Activated CD8-positive, alpha-beta T cell treated with anti-CD3 and anti-CD28 coated beads, Interleukin-2, amount 10 ng/mL, durations not matched to agents 7 days and 5 days (primary cell): Measurements from ENCODE around the gene KREMEN1. TPM values are rescaled to one million over a fixed set of nuclear protein-coding genes. Genes with fewer than 3 reads are reported as not detected.

Experiments used
- ATAC-seq: fragments of 150-1000 bp; cut with Tn5 transposase; one replicate; pipeline ENCODE4 v1.10.0; 2021; ENCODE audit warnings: moderate library complexity
- CTCF ChIA-PET: fragments of 350-600 bp; sonication (Branson Sonifier 250); formaldehyde crosslinking; loops from one replicate; lab custom pipeline; 2021; ENCODE audit warnings: antibody characterized with exemption; lab: Charles Lee
- POLR2A ChIA-PET: fragments of 350-600 bp; sonication (Branson Sonifier 250); formaldehyde crosslinking; loops from one replicate; lab custom pipeline; 2021; ENCODE audit warnings: antibody characterized with exemption; lab: Charles Lee
- DNase-seq: peaks from one replicate; pipeline ENCODE4 v3.0.0-alpha.2; 2020
- H3K27ac Mint-ChIP-seq: one replicate; pipeline ENCODE4 v1.8.0; 2021; ENCODE audit warnings: mild to moderate bottlenecking, mixed read lengths
- H3K27me3 Mint-ChIP-seq: one replicate; pipeline ENCODE4 v1.8.0; 2021; ENCODE audit warnings: low read depth, mixed read lengths
- H3K36me3 Mint-ChIP-seq: one replicate; pipeline ENCODE4 v1.8.0; 2021; ENCODE audit warnings: low read depth, mixed read lengths
- H3K4me1 Mint-ChIP-seq: one replicate; pipeline ENCODE4 v1.8.0; 2021; ENCODE audit warnings: low read depth, mixed read lengths
- H3K4me3 Mint-ChIP-seq: one replicate; pipeline ENCODE4 v1.8.0; 2021; ENCODE audit warnings: mild to moderate bottlenecking, mixed read lengths
- H3K9me3 Mint-ChIP-seq: one replicate; pipeline ENCODE4 v1.8.0; 2022; ENCODE audit warnings: mixed read lengths; ENCODE audit not compliant: insufficient read depth
- total RNA-seq, 2 experiments: library from RNA; stranded (reverse); gene quantifications; one replicate each; pipeline ENCODE4 v1.2.3, GENCODE V29; 2021

Gene KREMEN1
- total RNA-seq, 2 experiments from 2014 or later = 0.16 TPM; not detected in 1

- ATAC-seq (peak; percentile 81), DNase-seq (peak; percentile 82)
- Mint-ChIP-seq H3K4me1 (peaks cover 30% of the 10 kb centered on the region), H3K27me3 (peaks cover 53% of the 10 kb centered on the region), H3K9me3 (no peaks in the 10 kb centered on the region), H3K36me3 (no peaks in the 10 kb centered on the region), H3K4me3 (peak overlapping the region; percentile 48), H3K27ac (peak overlapping the region; percentile 89)
- CTCF ChIA-PET = interaction anchor here (0.6 to 4.6 kb wide), 8 partner anchors 43 to 416 kb away, joined by 3 to 21 read pairs (median 3); no protein-coding TSS in a partner anchor
- POLR2A ChIA-PET = interaction anchor here (0.7 to 1.5 kb wide), 5 partner anchors 13 to 352 kb away, joined by 3 to 5 read pairs (median 3); partner anchors contain the start of genes EWSR1 and THOC5
Observed at GRCh38 chr22:29202212-29203192, 129.7 kb downstream of the KREMEN1 start.

- ChIA-PET CTCF (interaction anchor here (1.1 to 4.6 kb wide), 5 partner anchors 39 to 50 kb away, joined by 4 to 21 read pairs (median 5); no protein-coding TSS in a partner anchor), POLR2A (interaction anchor here (0.7 to 1.5 kb wide), 5 partner anchors 9 to 350 kb away, joined by 3 to 5 read pairs (median 3); partner anchors contain the start of gene THOC5)
- Mint-ChIP-seq H3K4me3 (no peak overlapping the region), H3K27me3 (peaks cover 57% of the 10 kb centered on the region), H3K9me3 (no peaks in the 10 kb centered on the region), H3K27ac (no peak overlapping the region), H3K36me3 (no peaks in the 10 kb centered on the region), H3K4me1 (peaks cover 30% of the 10 kb centered on the region)
- no peak for DNase-seq
- ATAC-seq = no peak
Observed at GRCh38 chr22:29203488-29204454, 130.9 kb downstream of the KREMEN1 start.

- H3K4me3 Mint-ChIP-seq = no peak overlapping the region
- peaks cover 30% of the 10 kb centered on the region for H3K4me1 Mint-ChIP-seq
- no peaks in the 10 kb centered on the region for H3K36me3 Mint-ChIP-seq
- DNase-seq (no peak), ATAC-seq (no peak)
- no peak overlapping the region for H3K27ac Mint-ChIP-seq
- peaks cover 53% of the 10 kb centered on the region for H3K27me3 Mint-ChIP-seq
- ChIA-PET CTCF (interaction anchor here (1.1 to 4.6 kb wide), 3 partner anchors 39 to 50 kb away, joined by 4 to 21 read pairs (median 4); no protein-coding TSS in a partner anchor), POLR2A (no interaction called here)
- H3K9me3 Mint-ChIP-seq = no peaks in the 10 kb centered on the region
Observed at GRCh38 chr22:29204455-29205183, 131.8 kb downstream of the KREMEN1 start.

GRCh38 chr22:29205252-29205593 lies 132.4 kb downstream of the KREMEN1 start:
- DNase-seq = no peak
- POLR2A ChIA-PET = no interaction called here
- CTCF ChIA-PET = interaction anchor here (1.3 to 4.6 kb wide), 2 partner anchors 38 to 40 kb away, joined by 4 to 21 read pairs; no protein-coding TSS in a partner anchor

GRCh38 chr22:29205594-29206371 lies 132.9 kb downstream of the KREMEN1 start, which contains the start of gene EMID1:
TSS of gene EMID1 (plus strand) at chr22:29205896. CDS start at chr22:29206039, 143 bp downstream.
- no peaks in the 10 kb centered on the region for H3K36me3 Mint-ChIP-seq
- H3K4me3 Mint-ChIP-seq = no peak within 1 kb of the TSS
- ChIA-PET CTCF (interaction anchor here (1.3 to 1.6 kb wide), 2 partner anchors 37 to 39 kb away, joined by 4 to 6 read pairs; no protein-coding TSS in a partner anchor), POLR2A (no interaction called here)
- peak; percentile 32 for DNase-seq
- no peak within 1 kb of the TSS for H3K27ac Mint-ChIP-seq
- peak; percentile 51 for ATAC-seq
- peaks cover 44% of the 10 kb centered on the region for H3K27me3 Mint-ChIP-seq
- peaks cover 30% of the 10 kb centered on the region for H3K4me1 Mint-ChIP-seq
- no peaks in the 10 kb centered on the region for H3K9me3 Mint-ChIP-seq

More at GRCh38 chr22:29205252-29205593, 132.4 kb downstream of the KREMEN1 start:
- no peaks in the 10 kb centered on the region for H3K9me3 Mint-ChIP-seq
- no peak overlapping the region for H3K27ac Mint-ChIP-seq
- H3K4me1 Mint-ChIP-seq = peaks cover 30% of the 10 kb centered on the region
- H3K36me3 Mint-ChIP-seq = no peaks in the 10 kb centered on the region
- no peak for ATAC-seq
- peaks cover 47% of the 10 kb centered on the region for H3K27me3 Mint-ChIP-seq
- H3K4me3 Mint-ChIP-seq = no peak overlapping the region

GRCh38 chr22:29206372-29207242 lies 133.8 kb downstream of the KREMEN1 start:
- ChIA-PET POLR2A (no interaction called here), CTCF (interaction anchor here (1.1 to 1.6 kb wide), 2 partner anchors 38 to 52 kb away, joined by 3 to 6 read pairs; no protein-coding TSS in a partner anchor)
- Mint-ChIP-seq H3K4me1 (peaks cover 26% of the 10 kb centered on the region), H3K4me3 (no peak overlapping the region), H3K27ac (no peak overlapping the region), H3K9me3 (no peaks in the 10 kb centered on the region), H3K27me3 (peaks cover 46% of the 10 kb centered on the region), H3K36me3 (no peaks in the 10 kb centered on the region)
- DNase-seq (no peak), ATAC-seq (no peak)

- ATAC-seq = no peak
- POLR2A ChIA-PET = no interaction called here
- H3K27ac Mint-ChIP-seq = no peak overlapping the region
- peaks cover 20% of the 10 kb centered on the region for H3K4me1 Mint-ChIP-seq
- H3K9me3 Mint-ChIP-seq = no peaks in the 10 kb centered on the region
- no peaks in the 10 kb centered on the region for H3K36me3 Mint-ChIP-seq
- CTCF ChIA-PET = interaction anchor here (1.1 kb wide), 1 partner anchor 53 kb away, joined by 3 read pairs; no protein-coding TSS in a partner anchor
- no peak overlapping the region for H3K4me3 Mint-ChIP-seq
- H3K27me3 Mint-ChIP-seq = peaks cover 44% of the 10 kb centered on the region
- no peak for DNase-seq
Observed at GRCh38 chr22:29207243-29207550, 134.4 kb downstream of the KREMEN1 start.

GRCh38 chr22:29207562-29208501 lies 135.0 kb downstream of the KREMEN1 start:
- ChIA-PET CTCF (interaction anchor here (1.1 kb wide), 1 partner anchor 54 kb away, joined by 3 read pairs; no protein-coding TSS in a partner anchor), POLR2A (no interaction called here)
- H3K36me3 Mint-ChIP-seq = no peaks in the 10 kb centered on the region
- H3K4me1 Mint-ChIP-seq = peaks cover 14% of the 10 kb centered on the region
- H3K9me3 Mint-ChIP-seq = no peaks in the 10 kb centered on the region
- no peak overlapping the region for H3K4me3 Mint-ChIP-seq
- no peak overlapping the region for H3K27ac Mint-ChIP-seq
- H3K27me3 Mint-ChIP-seq = peaks cover 44% of the 10 kb centered on the region
- ATAC-seq = no peak
- no peak for DNase-seq

GRCh38 chr22:29208502-29208862 lies 135.6 kb downstream of the KREMEN1 start:
- Mint-ChIP-seq H3K9me3 (no peaks in the 10 kb centered on the region), H3K36me3 (no peaks in the 10 kb centered on the region), H3K4me3 (no peak overlapping the region), H3K27ac (no peak overlapping the region), H3K27me3 (peaks cover 43% of the 10 kb centered on the region), H3K4me1 (peaks cover 9% of the 10 kb centered on the region)
- ChIA-PET CTCF (no interaction called here), POLR2A (interaction anchor here (0.7 kb wide), 1 partner anchor 11 kb away, joined by 3 read pairs; no protein-coding TSS in a partner anchor)
- DNase-seq (no peak), ATAC-seq (no peak)
